Activated CD4-positive, alpha-beta T cell treated with anti-CD3 and anti-CD28 coated beads, Interleukin-2, amount 50 U/mL, for 4 hours (primary cell): Measurements from ENCODE around the gene SYT2.
"Not testable (repeated sequence)": the region's sequence is repeated elsewhere in the genome, so short reads cannot be mapped to it uniquely, and the experiment has no call there.

Experiments used
- DNase-seq, 2 experiments: peaks; one replicate each; pipeline ENCODE4 v3.0.0-alpha.2; 2020

Gene SYT2

DNA sequence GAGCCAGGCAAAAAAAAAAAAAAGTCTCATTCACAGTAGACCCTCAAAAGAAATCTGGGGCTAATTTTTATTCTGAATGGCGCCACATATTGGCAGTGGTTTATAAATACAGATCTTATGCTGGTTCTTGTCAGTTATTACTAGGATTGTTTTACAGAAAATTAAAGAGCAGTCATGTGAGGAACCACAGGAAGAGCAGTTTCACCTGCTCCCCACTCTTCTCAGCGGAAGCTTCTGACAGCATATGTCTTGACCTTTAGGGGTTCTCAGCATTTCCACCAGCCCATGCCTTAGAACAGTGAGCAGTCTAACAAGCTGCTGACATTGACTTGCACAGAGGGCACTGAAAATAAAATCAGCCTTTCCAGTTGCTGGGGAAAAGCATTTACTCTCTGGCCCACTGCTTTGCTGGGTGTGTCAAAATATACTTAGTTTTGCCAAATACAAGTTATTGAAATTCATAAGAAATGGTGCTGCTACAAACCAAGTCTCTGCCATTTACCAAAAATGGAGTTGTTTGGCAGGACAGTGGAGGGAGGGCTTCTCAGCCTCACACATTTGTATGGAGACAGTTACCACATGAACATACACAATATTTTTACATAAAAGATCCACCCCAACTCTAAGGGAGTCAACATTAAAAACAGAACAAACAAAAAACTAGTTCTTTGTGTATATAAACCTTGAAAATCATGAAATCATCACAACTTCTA, 144.2 kb downstream of the SYT2 start:
- no peak for DNase-seq

DNA sequence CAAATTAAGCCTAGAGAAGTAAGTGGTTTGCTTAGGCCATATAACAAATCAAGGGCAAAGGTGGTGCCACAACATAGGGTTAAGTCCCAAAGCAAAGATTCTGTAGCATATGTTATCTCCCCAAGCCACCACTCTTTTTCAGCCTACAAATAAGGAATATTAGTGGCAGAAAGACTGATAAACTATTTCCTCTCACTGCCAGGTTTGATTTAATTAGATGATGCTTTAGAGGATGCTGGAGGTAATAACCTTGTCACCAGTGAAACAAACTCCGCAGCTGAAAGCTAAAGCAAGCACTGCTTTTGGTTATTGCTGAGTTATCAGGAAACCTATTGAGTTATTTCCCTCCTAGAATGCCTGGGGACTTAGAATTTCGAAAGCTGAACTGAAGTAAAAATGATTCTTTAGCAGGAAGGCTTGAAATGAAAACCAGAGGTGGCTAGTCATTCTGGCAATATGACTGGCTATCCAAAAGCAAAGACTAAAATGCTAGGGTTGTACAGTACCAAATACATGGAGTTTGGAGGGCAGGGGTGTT, 145.2 kb downstream of the SYT2 start:
- no peak for DNase-seq

DNA sequence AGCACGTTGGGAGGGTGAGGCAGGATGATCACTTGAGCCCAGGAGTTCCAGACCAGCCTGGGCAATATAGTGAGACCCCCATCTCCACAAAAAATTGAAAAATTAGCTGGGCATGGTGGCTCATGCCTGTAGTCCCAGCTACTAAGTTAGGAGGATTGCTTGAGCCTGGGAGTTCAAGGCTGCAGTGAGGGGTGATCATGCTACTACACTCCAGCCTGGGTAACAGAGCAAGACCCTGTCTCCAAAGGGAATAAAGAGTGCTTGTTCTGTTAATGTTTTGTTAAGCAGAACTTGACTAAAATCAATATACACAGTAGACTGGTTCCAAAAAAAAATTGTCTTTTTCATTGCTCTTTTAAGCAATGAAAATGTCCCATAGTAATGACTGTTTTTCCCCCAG, 146.4 kb downstream of the SYT2 start:
- no peak for DNase-seq

DNA sequence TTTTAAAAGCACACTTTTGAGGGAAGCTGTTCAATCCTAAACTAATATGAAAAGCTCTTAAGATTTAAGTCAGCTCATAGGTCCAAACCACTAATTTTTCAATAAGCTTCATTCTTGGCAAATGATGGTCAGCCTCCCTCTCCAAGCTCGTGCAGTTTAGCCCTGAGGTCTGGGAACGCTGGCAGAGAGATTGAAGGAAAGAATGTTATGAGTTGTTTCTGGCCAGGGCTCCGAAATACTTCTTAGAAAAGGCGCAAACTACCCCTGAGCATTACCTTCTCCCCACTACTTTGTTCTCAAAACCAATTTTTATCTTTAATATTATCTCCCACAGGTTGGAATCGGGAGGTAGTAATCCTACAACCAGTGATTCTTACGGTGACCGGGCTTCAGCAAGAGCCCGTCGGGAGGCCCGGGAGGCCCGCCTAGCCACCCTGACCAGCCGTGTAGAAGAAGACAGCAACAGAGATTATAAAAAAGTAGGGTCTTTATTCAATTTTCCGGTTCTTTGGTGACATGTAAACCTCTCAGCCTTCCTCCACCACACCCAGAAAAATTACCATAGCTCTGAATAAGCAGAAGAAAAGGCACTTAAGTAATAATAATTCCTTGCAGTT, 147.7 kb downstream of the SYT2 start:
- no peak for DNase-seq

DNA sequence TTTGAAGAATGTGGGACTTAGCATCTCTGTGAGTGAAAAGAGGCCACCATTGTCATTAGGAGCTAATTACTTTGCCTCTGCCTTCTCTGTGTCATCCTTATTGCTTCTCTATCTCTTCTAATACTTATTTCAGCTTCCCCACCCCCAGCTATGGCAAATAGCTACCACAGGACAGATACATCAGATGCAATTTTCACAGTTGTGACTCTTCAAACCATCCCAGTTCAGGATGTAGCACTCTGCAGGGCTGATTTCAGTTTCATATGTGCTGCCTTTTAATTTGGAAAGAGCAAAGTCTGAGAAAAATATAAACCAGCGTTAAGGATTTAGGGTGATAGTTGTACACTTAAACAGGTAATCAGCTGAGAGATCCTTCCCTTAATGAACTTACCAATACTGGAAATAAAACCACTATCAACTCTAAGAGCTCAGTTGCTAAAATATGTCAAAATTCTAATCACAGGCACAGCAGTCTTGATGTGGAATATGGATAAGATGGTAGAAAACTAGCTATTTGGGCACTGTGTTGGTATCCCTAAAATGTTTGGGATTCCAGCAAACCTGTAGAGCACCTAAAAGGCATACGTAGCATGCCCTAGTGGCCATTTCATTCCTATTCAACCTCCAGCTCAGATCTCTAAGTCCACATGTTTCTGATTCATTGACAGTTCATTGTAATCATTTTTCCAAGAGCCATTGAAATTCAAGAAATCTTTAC, 148.4 kb downstream of the SYT2 start:
- no peak for DNase-seq

DNA sequence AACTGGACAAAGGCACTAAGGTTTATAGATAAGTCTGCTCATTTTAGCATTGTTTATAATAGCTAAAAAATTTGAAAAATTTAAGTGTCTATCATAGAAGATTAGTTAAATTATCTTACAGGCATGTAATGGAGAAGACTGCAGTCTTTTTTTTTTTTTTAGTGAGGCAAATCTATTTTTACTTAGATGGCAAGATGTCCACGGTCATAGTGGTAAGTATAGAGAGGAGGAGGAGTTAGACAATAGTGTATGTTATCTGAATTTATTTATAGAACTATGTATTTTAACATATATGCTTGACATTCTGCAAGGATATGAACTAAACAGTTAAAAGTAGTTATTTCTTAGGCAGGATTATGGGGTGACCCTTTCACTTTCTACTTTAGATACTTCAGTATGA, 149.0 kb downstream of the SYT2 start:
- DNase-seq, result no peak

DNA sequence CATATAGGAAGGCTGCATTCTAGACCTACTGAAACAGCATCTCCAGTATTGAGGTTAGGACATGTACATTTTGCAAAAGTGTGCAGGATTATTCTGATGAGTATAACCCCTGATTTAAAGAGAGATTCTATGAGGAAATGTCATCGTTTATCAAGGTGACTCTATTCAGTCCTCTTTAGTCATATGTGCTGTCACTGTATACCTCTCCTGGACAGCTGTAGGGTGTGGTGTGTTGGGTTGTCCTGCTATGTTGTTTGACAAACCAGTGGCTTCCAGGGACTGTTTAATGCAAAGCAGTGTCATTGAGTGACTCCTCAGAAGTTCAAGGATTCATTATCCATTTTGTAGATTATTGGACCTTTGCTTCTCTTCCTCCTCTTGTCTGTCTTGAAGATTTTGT, 152.6 kb downstream of the SYT2 start:
- DNase-seq, result not testable (repeated sequence)

DNA sequence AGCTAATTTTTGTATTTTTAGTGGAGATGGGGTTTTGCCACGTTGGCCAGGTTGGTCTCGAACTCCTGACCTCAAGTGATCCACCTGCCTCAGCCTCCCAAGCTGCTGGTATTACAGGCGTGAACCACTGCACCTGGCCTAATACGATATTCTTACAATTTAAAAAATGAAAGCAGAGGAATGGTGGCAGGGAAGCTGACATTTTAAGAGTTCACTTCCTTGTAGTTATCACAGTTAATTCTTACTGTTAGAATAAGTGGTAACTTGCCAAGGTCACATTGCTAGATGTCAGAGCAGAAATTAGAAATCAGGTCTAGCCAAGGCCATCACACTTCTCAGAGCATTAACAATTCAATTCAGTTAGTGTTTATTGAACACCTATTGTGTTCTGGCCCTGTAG, 154.2 kb downstream of the SYT2 start:
- not testable (repeated sequence) for DNase-seq

DNA sequence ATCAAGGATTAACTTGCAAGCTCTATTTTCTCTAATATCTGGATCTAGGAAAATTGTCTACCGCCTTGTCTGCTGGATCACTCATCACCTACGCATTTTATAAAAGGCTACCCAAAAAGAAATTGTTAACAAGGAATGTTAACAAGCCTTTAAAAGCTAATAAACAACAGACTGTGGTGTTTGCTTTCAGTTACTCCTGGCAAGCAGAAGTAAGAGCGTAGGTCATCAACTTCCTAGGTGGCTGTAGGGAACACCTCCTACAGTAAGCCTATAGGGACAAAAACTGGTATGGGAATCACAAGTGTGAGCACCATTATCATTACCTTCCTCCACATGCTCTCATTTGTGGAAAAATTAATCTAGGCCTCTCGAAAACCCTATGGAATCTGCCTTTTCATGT, 155.6 kb downstream of the SYT2 start:
- DNase-seq, result not testable (repeated sequence)

DNA sequence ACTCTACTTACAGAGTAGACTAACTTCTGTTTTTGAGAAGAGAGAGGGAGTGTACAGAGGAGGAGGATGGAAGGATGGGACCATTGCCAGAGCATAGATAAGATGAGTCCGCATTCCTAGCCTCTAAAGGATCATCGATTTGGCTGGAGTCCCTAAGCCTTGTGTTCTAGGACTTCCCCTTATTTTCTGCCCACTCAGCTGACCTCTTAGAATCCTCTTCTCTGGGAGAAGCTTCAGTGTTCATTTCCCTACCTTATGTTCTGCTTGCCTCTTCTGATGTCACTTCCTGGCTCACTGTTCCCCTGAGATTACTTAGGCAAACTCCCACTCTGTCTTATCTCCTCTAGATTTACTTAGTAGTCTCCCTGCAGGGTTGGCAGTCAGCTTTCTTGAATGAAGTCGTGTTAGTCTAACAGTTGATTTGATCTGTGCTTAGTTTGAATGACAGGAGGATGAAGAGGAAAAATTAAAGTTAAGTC, 156.7 kb downstream of the SYT2 start:
- DNase-seq, result no peak

DNA sequence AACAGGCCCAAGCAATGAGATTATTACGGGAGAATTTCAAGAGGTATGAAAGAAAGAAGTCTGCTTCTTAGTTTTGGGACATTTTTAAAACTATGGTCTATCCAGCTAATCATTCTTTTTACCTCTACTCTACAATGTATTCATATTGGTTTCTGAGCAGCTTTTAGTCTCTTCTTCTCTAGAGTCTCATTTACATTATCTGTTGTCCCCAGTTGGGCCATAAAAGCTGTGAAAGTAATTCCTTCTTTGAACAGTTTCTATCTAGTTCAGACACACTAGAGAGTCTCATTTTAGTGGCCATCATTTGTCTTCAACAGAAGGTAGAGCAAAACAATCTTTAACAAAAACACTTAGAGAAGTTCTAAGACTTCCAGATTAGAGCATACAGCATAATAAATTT, 157.2 kb downstream of the SYT2 start:
- DNase-seq, result not testable (repeated sequence)

DNA sequence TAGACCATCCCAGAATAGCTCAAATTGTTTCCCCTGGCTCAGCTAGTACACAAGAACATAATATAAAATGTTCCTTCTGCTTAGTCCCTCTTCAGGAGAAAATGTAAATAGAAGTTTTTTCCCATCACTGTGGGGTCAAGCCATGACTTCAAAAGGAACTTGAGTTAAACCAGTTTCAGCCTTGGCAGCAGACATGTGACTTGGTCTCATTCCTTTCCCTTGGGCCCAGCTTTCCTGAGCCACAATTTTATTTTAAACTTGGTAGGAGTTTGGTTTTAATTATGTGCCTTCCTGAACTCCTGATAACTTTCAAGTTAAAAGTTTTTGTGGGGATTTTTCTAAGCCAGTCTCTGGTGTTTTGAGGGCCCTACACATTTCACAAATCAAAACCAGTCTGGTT, 157.6 kb downstream of the SYT2 start:
- not testable (repeated sequence) for DNase-seq

DNA sequence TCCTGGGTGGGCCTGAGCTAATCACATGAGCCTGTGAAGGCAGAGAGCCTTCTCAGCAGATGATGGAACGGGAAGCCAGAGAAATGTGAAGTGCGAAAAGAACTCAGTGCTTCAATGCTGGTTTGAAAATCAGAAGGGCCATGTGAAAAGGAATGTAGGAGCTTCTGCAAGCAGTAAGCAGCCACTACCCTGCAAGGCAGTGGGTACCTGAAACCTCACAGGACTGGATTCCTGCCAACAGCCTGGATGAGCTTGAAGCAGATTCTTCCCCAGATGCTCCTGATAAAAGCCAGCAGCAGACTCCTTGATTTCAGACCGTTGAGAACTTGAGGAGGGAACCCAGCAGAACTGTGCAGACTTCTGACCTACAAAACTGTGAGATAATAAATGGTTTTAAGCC, 158.6 kb downstream of the SYT2 start:
- DNase-seq, result no peak

DNA sequence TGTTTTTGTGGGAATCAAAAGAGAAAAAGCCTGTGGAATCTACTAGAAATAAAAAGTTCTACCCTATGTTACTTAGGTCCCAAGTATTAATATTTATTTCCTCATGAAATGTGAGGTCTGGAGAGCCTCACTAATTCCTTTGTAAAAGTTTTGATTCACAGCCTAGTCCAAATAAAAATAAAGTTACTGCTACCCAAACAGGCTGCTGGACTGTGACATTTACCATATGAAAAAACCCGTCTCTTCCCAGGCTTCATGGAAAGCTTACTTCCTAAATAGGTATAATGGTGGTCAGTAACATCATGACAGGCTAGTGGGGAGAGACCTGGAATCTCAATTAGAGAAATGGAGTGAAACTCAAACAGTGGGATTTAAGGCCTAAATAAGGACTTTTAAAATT, 160.2 kb downstream of the SYT2 start:
- not testable (repeated sequence) for DNase-seq

DNA sequence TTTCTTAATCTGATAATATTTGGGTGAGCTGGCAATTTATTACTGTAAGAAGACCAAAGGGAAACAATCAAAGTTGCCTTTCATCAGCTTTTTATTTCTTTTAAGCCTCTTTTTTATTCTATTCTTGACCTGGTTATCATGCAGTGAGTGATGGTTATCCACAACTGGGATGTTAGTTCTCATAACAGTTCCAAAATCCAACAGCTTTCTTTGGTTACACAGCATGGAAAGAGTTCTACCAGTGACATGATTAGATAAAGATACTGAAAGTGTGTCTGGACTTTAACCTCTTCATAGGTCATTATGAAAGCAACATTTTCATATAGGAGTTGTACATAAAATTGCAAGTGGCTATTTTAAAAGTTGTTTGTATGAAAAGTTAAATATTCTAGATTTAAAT, 163.0 kb downstream of the SYT2 start:
- DNase-seq, result no peak

DNA sequence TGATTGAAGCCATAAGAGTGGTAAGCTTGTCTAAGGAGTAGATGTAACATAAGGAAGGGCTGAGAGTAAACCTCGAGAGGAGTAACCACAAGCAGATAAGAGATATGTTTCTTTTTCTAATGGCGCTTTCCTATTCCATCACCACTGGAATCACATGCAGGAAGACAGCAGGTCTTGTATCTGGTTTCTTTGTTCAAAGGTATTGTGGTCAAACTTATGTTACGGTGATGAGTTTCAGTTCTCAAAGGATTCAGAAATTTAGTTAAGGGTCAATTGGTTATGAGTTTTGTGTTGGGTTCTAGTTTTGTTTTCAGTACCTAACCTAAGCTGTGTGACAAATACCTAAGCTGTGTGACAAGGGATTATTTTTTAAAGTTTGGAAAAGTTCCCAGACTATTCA, 163.5 kb downstream of the SYT2 start:
- DNase-seq, result not testable (repeated sequence)

DNA sequence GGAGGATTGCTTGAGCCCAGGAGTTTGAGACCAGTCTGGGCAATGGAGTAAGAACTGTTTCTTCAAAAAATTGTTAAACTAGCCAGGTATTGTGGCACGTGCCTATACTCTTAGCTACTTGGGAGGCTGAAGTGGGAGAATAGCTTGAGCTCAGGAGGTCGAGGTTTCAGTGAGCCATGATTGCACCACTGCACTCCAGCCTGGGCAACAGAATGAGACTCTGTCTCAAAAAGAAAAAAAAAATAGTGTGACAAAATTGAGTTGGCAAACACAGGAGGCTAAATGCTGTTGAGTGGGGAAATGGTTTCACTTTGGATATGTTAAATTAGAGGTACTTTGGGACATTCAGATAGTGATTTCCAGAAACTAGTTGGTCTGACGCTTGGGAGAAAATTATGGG, 163.9 kb downstream of the SYT2 start:
- not testable (repeated sequence) for DNase-seq

DNA sequence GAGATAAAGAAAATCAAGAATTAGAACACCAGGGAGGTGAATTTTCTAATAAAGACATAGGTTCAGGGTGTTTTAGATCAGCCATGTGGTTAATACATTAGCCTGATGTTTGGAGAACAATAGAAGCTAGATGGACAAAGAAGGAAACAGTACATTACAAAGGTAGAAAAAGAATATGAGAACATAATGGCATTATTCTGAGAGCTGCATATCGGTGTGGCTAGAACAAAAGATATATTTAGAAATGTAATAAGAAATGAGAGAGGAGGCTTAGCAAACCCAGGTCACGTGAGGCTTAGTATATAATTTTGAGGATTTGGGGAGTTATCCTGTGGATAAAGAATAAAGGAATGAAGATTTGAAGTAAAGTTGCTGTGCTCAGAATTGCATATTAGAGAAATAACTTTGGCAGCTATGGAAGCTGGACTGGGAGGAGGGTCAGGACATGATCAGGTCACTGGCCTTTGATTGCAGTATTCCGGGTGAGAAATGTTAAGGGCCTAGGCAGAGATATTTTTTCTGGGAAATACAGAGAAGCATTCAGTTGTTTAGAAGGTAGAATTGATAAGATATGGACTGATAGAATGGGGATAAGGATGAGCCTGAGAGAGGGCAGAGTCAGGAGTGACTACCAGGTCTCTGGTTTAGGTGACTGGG, 164.5 kb downstream of the SYT2 start:
- not testable (repeated sequence) for DNase-seq

DNA sequence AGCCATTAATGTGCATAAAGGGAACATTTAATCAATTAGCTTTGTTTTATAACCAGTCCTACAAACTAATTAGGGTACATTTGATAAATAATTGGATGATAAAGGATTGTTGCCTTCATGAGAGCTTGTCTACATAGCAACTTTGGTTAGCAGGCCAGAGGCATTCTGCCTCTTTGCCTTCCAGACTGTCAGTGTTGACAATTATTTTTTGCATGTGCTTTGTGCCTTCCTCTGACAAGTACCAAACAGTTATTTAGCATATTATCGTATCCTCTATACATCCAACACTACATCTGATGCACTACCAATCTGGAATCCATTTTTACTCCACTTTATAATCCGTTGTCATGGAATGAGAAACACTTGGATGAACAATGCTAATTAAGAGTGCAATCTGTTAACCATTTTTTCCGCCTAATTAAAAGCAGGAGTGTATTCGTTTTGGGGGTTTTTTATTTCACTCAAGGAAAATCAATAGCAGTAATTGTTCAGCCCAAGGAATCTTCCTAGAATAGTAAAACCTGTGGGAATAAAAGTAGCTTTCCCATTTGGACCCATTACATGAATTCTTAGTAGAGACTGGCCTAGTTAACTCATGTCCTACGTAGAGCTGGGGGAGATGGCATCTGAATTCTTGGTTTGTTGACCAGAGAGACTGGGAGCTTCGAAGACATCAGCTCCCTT, 165.3 kb downstream of the SYT2 start:
- DNase-seq, result not testable (repeated sequence)

DNA sequence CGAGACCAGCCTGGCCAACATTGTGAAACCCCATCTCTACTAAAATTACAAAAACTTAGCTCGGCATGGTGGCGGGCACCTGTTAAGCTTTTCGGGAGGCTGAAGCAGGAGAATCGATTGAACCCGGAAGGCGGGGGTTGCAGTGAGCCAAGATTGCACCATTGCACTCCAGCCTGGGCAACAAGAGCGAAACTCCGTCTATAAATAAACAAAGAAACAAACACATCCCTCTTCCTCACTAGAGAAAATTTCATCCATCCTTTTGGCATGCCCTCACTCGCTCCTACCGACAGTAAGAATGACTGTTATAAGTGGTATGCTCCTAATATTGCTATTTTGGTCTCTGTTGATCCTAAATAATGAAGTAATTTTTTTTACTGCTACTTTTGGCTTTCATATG, 166.7 kb downstream of the SYT2 start:
- DNase-seq, result not testable (repeated sequence)

DNA sequence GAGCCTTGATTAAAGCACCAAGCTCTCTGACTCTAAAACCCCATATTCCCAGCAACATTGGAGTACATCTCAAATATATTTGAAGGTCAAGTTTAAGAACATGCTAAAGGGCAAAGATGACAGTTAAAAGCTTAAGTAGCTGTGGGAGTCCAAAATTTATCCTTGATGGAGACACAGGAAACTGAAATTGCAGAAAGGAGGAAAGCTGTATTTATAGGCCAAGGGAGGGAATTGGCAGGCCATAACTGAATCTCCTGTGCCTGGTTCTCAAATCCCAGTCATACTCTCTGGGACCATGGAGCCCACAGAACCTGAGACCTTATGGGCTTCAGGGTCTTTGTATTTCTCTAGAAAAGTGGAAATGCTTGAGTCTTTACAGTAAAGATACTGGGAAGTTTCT, 167.8 kb downstream of the SYT2 start:
- not testable (repeated sequence) for DNase-seq

DNA sequence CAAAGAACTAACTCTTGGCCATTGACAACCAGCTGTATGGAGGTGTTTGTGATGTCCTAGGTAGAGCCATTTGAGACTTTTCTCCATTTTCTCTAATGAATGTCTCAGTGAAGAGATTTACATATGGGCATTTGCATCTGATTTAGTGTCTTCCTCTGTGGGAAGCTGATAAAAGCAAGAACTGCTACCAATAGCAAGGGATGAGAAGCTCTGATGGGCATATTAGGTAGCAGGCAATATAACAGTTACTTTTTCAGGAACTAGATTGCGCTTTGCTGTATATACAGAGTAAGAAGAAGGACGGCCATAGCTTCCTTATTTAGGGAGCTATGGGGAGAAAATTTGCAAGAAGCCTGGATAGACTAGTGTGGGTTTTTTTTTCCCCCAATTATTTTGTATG, 169.4 kb downstream of the SYT2 start:
- DNase-seq, result not testable (repeated sequence)
